ENCODE measurements around the gene NXPE3.
"Not testable (repeated sequence)": the region's sequence is repeated elsewhere in the genome, so short reads cannot be mapped to it uniquely, and the experiment has no call there.

The NXPE3 gene

GRCh38 chr3:101779047-101779821 is at the start of gene NXPE3:
TSS of gene NXPE3 (plus strand) at chr3:101779211. CDS start at chr3:101785597, 6,386 bp downstream.
- DNase-seq: peak; percentile 82

DNA sequence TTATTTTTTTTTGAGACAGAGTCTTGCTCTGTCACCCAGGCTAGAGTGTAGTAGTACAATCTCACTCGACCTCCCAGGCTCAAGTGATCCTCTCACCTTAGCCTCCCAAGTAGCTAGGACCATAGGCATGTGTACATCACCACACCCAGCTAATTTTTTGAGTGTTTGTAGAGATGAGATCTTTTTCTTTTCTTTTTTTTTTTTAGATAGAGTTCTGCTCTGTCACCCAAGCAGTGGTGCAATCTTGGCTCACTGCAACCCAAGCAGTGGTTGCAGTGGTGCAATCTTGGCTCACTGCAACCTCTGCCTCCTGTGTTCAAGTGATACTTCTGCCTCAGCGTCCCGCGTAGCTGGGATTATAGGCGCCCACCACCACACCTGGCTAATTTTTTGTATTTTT is 49.4 kb upstream of the NXPE3 start:
- DNase-seq: no peak

- DNase-seq: no peak
These were observed 48.2 kb upstream of the NXPE3 start for GRCh38 chr3:101730839-101731238.

DNA sequence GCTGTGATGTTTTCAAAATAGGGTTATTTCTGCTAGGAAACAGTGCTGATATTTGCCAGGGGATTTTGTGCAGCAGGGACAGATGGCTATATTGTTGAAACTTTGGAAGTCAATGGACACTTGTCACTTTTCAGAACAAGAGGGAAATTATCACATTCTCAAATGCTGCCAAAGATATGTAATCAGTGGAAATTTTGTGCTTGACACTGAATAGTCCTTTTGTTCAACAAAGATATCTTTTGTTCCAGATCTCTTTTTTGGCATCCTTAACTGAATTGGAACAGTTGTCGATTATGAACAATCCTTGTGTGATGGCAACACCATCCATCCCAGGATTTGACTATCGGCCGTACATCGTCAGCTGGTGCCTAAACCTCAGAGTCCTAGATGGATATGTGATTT is 46.8 kb upstream of the NXPE3 start:
- DNase-seq: no peak

- DNase-seq: no peak
These were observed 43.2 kb upstream of the NXPE3 start for GRCh38 chr3:101735833-101736232.

DNA sequence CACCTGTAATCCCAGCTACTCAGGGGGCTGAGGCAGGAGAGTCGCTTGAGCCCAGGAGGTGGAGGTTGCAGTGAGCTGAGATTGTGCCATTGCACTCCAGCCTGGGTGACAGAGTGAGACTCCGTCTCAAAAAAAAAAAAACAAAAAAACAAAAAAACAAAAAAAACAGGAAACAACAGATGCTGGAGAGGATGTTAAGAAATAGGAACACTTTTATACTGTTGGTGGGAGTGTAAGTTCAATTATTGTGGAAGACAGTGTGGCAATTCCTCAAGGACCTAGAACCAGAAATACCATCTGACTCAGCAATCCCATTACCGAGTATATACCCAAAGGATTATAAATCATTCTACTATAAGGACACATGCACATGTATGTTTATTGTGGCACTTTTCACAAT is 37.1 kb upstream of the NXPE3 start:
- DNase-seq: not testable (repeated sequence)

GRCh38 chr3:101744811-101745210 is 34.2 kb upstream of the NXPE3 start:
- DNase-seq: no peak

GRCh38 chr3:101745934-101746333 is 33.1 kb upstream of the NXPE3 start:
- DNase-seq: not testable (repeated sequence)

- not testable (repeated sequence) for DNase-seq
These were observed 25.5 kb upstream of the NXPE3 start for GRCh38 chr3:101753386-101754113.

GRCh38 chr3:101758224-101758623 is 20.8 kb upstream of the NXPE3 start:
- no peak for DNase-seq

DNA sequence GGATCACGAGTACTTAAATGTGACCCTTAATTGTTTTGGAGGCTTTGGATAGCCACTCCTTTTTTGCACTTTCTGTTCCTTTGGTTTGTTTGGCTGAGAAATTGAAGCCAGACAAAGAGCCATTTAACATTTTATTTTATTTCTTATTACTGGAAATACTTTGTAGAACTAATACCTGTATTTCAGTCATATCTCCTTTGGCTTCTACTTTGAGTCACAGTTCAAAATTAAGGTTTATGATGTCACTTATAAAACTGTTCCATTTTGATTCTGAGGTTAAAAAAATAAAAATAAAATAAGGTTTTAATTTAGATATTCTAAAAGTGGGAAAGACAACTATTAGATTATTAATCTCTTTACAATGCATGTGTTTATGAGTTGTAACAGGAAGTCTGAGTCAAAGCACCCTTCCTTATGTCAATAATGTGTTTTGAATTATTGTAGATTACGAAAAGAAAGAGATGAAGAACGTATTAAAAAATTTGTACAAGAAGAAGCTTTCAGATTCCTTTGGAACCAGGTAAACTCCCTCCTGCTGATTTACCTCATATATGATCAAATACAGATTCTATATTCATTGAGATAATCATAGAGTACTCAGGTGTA is 16.9 kb upstream of the NXPE3 start:
- DNase-seq: no peak

- DNase-seq: not testable (repeated sequence)
These were observed 1.2 kb upstream of the NXPE3 start for GRCh38 chr3:101777745-101778281.

DNA sequence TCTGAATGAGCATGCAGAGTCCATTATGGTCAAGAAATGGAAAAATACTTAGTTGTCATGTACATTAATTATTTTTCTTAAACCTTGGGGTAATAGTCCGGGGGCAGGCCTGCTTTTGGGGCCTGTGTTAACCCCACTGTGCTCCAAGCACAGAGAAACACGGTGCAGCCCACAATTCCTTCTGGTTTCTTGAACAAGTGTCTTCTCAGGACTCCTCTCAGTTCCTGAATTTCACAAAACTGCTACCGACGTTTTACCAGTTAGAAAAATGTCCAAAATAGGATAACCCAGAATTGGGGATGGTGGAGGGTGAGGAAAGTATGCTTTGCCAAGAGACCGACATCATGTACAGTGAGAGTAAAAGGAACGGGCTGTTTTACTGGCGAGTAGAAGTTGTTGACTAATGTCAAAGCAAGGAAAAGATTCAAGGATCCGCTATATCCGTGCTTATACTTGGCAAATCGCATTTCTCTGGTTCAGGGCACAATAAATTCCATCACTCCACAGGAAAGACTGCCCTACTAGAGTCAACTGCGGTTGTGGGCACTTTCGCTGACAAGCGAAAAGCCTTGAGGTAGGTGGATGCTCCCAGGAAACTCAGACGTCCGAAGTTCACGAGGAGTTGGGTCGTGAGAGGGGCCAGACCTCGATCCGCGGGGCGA is 495 bp upstream of the NXPE3 start:
- peak; percentile 58 for DNase-seq

GRCh38 chr3:101779822-101780381 is 891 bp downstream of the NXPE3 start:
- peak; percentile 59 for DNase-seq

- peak; percentile 36 for DNase-seq
These were observed 1.6 kb downstream of the NXPE3 start for GRCh38 chr3:101780661-101781060.

GRCh38 chr3:101781166-101781565 is 2.2 kb downstream of the NXPE3 start:
- no peak for DNase-seq

- DNase-seq: no peak
These were observed 6.0 kb downstream of the NXPE3 start for GRCh38 chr3:101784855-101785613.

- no peak for DNase-seq
These were observed 12.8 kb downstream of the NXPE3 start for GRCh38 chr3:101791778-101792177.

- no peak for DNase-seq
These were observed 17.2 kb downstream of the NXPE3 start for GRCh38 chr3:101796077-101796680.

DNA sequence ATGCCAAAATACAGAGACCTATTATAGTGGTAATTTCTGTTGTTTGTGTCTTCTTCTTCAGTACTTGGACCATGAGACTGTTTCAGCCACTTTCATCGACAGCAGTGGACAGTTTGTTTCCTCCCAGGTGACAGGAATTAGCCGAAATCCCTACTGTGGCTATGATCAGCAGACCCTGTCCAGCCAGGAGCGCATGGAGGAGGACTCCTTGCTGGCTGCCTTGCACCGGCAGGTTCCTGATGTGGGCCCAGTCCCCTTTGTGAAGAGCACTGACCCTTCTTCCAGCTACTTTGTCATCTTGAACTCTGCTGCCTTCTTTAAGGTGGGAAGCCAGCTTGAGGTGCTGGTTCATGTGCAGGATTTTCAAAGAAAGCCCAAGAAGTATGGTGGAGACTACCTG is 22.2 kb downstream of the NXPE3 start:
- no peak for DNase-seq

DNA sequence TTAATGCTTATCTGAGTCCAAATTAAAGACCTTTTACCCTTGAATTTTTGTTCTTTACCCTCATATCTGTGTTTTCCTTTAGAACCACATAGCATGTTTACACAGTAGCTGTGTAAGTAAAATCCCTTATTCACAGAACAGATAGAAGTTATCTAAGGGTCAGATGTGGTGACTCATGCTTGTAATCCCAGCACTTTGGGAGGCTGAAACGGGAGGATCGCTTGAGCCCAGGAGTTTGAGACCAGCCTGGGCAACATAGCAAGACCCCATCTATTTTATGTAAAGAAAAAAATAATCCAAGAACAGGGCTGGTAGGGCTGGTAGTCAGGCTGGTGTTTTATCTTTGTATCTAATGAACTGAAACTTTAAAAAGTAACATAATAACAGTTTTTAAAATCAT is 23.2 kb downstream of the NXPE3 start:
- no peak for DNase-seq

Measured in DMS 273 treated with DMSO at 0.1 percent for 48 hours (cell line).